Measurements from ENCODE around the gene PPHLN1. TPM values are rescaled to one million over a fixed set of nuclear protein-coding genes. Genes with fewer than 3 reads are reported as not detected.

Gene PPHLN1
- total and polyA plus RNA-seq, 2 donors (not counting 1 experiment from before 2014, with no cell fraction given) = 48.8 to 104 TPM

DNA sequence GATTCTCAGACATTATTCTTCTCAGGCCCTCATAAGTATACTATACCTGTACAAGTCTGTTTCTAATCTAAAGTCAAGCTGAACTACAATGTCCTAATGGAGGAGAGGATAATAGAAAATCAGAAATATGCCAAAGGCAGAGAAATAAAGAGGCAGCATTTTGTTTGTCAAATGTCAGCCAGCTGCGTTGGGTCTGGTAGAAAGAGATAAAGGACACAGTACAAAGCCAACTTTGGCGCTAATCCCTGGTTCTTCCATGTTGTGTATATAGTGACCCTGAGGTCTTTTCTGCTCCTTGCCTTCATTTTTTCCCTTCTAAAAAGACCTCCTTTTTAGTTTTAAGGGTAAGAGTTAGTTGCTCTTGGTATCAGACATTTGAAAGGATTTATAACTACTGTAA is 160.4 kb downstream of the PPHLN1 start:
- H3K9ac ChIP-seq (ENCODE audit: low read length) = no peak overlapping the region
- H3K27me3 ChIP-seq (replicated peaks in 1 of 4; ENCODE audit: control extremely low read depth in 1 of 4, control insufficient read depth in 3 of 4, insufficient read depth in 4 of 4, low read length in 3 of 4) = no peaks in the 10 kb centered on the region
- no peaks in the 10 kb centered on the region for H3K9me3 Mint-ChIP-seq (ENCODE audit: insufficient read depth)
- peaks cover 24% of the 10 kb centered on the region for H3K4me1 Mint-ChIP-seq
- H3K4me3 ChIP-seq (ENCODE audit: control extremely low read depth in 1 of 5, extremely low read depth in 1 of 5, insufficient read depth in 1 of 5, low read depth in 2 of 5, low read length in 4 of 5) = no peak overlapping the region
- ChIA-PET CTCF (interaction anchor here (0.6 to 0.9 kb wide), 2 partner anchors 114 to 781 kb away, joined by 3 to 4 read pairs; no protein-coding TSS in a partner anchor), POLR2A (no interaction called here)
- peaks cover 19% of the 10 kb centered on the region in 2 donors for H3K4me1 ChIP-seq (ENCODE audit: control insufficient read depth in 2 of 2, insufficient read depth in 2 of 2, low read length in 2 of 2)
- no peaks in the 10 kb centered on the region for H3K9me3 ChIP-seq (ENCODE audit: control extremely low read depth in 1 of 3, control insufficient read depth in 2 of 3, insufficient read depth in 1 of 3, low read length in 2 of 3)
- no peaks in the 10 kb centered on the region for H3K36me3 ChIP-seq (replicated peaks in 1 of 2; ENCODE audit: control extremely low read depth in 1 of 2, control insufficient read depth in 1 of 2, extremely low read depth in 1 of 2, insufficient read depth in 2 of 2, low read length in 1 of 2)
- ATAC-seq (ENCODE audit: low read depth) (no peak), DNase-seq (no peak)
- no peak overlapping the region for H3K4me2 ChIP-seq (replicated peaks; ENCODE audit: low read depth, low read length, poor library complexity, severe bottlenecking)
- peaks cover 22% of the 10 kb centered on the region for H3K79me2 ChIP-seq (ENCODE audit: control insufficient read depth, insufficient read depth, low read length)
- no peak overlapping the region for H3K4me3 Mint-ChIP-seq
- 80% methylated on average over 1 of the region's 2 CpGs for WGBS (ENCODE audit: insufficient coverage)
- intact Hi-C loops (cut with micrococcal nuclease) = loop anchor here (10.0 kb wide), 1 partner anchor 1398 kb away; no protein-coding TSS in a partner anchor
- no peak overlapping the region for H2AFZ ChIP-seq (ENCODE audit: insufficient read depth, low read depth, low read length, poor library complexity, severe bottlenecking)
- H3K27me3 Mint-ChIP-seq = no peaks in the 10 kb centered on the region
- H4K20me1 ChIP-seq (ENCODE audit: control insufficient read depth, insufficient read depth, low read length, poor library complexity, severe bottlenecking) = no peaks in the 10 kb centered on the region
- H3K27ac Mint-ChIP-seq = no peak overlapping the region
- no peak for TF ChIP-seq EZH2 (IDR thresholded peaks at IDR 0.05; ENCODE audit: borderline replicate concordance, insufficient read depth, low read depth, low read length, poor library complexity, severe bottlenecking)
- TF ChIP-seq, protein P1, sequence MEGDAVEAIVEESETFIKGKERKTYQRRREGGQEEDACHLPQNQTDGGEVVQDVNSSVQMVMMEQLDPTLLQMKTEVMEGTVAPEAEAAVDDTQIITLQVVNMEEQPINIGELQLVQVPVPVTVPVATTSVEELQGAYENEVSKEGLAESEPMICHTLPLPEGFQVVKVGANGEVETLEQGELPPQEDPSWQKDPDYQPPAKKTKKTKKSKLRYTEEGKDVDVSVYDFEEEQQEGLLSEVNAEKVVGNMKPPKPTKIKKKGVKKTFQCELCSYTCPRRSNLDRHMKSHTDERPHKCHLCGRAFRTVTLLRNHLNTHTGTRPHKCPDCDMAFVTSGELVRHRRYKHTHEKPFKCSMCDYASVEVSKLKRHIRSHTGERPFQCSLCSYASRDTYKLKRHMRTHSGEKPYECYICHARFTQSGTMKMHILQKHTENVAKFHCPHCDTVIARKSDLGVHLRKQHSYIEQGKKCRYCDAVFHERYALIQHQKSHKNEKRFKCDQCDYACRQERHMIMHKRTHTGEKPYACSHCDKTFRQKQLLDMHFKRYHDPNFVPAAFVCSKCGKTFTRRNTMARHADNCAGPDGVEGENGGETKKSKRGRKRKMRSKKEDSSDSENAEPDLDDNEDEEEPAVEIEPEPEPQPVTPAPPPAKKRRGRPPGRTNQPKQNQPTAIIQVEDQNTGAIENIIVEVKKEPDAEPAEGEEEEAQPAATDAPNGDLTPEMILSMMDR (IDR thresholded peaks at IDR 0.05) = no peak
- no peak overlapping the region for H3K27ac ChIP-seq (ENCODE audit: low read length in 2 of 2)

GRCh38 chr12:42490261-42490842 is 164.4 kb downstream of the PPHLN1 start:
- no peak overlapping the region for H3K4me2 ChIP-seq (replicated peaks; ENCODE audit: low read depth, low read length, poor library complexity, severe bottlenecking)
- Mint-ChIP-seq H3K27me3 (no peaks in the 10 kb centered on the region), H3K27ac (no peak overlapping the region), H3K4me3 (no peak overlapping the region), H3K4me1 (peaks cover 1% of the 10 kb centered on the region), H3K9me3 (ENCODE audit: insufficient read depth) (no peaks in the 10 kb centered on the region)
- H3K9ac ChIP-seq (ENCODE audit: low read length) = no peak overlapping the region
- POLR2A ChIA-PET = no interaction called here
- intact Hi-C loops (cut with micrococcal nuclease) = no loop called here
- no peaks in the 10 kb centered on the region for H3K36me3 ChIP-seq (replicated peaks in 1 of 2; ENCODE audit: control extremely low read depth in 1 of 2, control insufficient read depth in 1 of 2, extremely low read depth in 1 of 2, insufficient read depth in 2 of 2, low read length in 1 of 2)
- H4K20me1 ChIP-seq (ENCODE audit: control insufficient read depth, insufficient read depth, low read length, poor library complexity, severe bottlenecking) = no peaks in the 10 kb centered on the region
- CTCF ChIA-PET = interaction anchor here (0.8 to 1.5 kb wide), 3 partner anchors 79 to 118 kb away, joined by 3 to 5 read pairs (median 3); no protein-coding TSS in a partner anchor
- TF ChIP-seq, protein P1 (IDR thresholded peaks at IDR 0.05) = no peak
- no peak for TF ChIP-seq EZH2 (IDR thresholded peaks at IDR 0.05; ENCODE audit: borderline replicate concordance, insufficient read depth, low read depth, low read length, poor library complexity, severe bottlenecking)
- ATAC-seq (ENCODE audit: low read depth) = no peak
- H3K27ac ChIP-seq (ENCODE audit: low read length in 2 of 2) = no peak overlapping the region
- DNase-seq = no peak
- no peak overlapping the region for H2AFZ ChIP-seq (ENCODE audit: insufficient read depth, low read depth, low read length, poor library complexity, severe bottlenecking)
- no peaks in the 10 kb centered on the region for H3K27me3 ChIP-seq (replicated peaks in 1 of 4; ENCODE audit: control extremely low read depth in 1 of 4, control insufficient read depth in 3 of 4, insufficient read depth in 4 of 4, low read length in 3 of 4)
- no peaks in the 10 kb centered on the region for H3K79me2 ChIP-seq (ENCODE audit: control insufficient read depth, insufficient read depth, low read length)
- no peaks in the 10 kb centered on the region for H3K9me3 ChIP-seq (ENCODE audit: control extremely low read depth in 1 of 3, control insufficient read depth in 2 of 3, insufficient read depth in 1 of 3, low read length in 2 of 3)
- H3K4me3 ChIP-seq (ENCODE audit: control extremely low read depth in 1 of 5, extremely low read depth in 1 of 5, insufficient read depth in 1 of 5, low read depth in 2 of 5, low read length in 4 of 5) = no peak overlapping the region
- no peaks in the 10 kb centered on the region for H3K4me1 ChIP-seq (ENCODE audit: control insufficient read depth in 2 of 2, insufficient read depth in 2 of 2, low read length in 2 of 2)
- 94% methylated on average over 5 of the region's 5 CpGs for WGBS (ENCODE audit: insufficient coverage)

All from B cell (primary cell).